Ramos (cell line): Measurements from ENCODE around the gene FBXO2.

ENCODE experiments used
- in situ Hi-C: fragments of 300-500 bp; cut with MboI; formaldehyde crosslinking; loops from one replicate; pipeline ENCODE4 v1.14.3; 2022; ENCODE audit warnings: low sequenced_read_pairs; ENCODE audit not compliant: unreplicated experiment

Gene FBXO2, protein sequence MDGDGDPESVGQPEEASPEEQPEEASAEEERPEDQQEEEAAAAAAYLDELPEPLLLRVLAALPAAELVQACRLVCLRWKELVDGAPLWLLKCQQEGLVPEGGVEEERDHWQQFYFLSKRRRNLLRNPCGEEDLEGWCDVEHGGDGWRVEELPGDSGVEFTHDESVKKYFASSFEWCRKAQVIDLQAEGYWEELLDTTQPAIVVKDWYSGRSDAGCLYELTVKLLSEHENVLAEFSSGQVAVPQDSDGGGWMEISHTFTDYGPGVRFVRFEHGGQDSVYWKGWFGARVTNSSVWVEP

DNA sequence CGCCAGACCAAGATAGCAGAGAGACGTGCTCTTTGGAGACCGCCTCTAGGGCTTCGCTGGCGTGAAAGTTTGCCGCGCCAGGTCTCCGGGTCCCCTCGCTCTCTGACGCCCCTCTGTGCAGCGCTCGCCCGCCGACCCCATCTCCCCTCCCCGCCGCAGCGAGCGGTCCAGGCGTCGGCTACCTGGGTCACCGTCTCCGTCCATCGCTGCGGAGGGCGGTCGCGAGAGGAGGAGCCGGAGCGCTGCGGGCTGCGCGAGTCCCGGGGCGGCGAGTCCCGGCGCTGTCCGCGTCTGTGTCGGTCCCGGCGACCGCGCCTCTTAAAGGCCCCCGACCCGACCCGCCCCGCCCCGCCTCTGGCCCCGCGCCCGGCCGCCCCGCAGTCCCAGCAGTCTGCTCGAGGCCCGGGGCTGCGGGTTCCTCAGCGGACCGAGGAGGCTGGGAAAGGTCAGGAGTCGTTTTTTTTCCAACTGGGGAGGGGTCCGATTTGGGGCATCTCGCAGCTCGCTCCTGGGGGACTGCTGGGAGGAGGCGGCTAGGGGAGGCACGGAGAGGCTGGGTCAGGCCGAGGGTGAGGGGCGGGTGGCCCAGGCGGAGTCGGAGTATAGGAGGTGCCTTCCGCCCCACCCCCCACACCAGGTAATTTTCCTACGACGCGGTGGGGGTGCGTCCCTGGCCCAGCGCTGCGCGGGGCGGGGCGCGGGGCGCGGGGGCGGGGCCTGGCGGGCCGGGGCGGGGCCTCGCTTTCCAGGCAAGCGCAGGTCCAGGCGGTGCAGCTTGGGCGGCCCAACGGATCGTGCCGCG is at the start of gene FBXO2, which contains the start of gene FBXO44:
TSS of gene FBXO2 (minus strand) at position 293 of the 802 bp plus-strand sequence. CDS start at position 204, 89 bp downstream.
TSS of gene FBXO44 (plus strand) at position 741 of the 802 bp plus-strand sequence. CDS start 959 bp downstream, outside the sequence.
- in situ Hi-C loops = no loop called here

DNA sequence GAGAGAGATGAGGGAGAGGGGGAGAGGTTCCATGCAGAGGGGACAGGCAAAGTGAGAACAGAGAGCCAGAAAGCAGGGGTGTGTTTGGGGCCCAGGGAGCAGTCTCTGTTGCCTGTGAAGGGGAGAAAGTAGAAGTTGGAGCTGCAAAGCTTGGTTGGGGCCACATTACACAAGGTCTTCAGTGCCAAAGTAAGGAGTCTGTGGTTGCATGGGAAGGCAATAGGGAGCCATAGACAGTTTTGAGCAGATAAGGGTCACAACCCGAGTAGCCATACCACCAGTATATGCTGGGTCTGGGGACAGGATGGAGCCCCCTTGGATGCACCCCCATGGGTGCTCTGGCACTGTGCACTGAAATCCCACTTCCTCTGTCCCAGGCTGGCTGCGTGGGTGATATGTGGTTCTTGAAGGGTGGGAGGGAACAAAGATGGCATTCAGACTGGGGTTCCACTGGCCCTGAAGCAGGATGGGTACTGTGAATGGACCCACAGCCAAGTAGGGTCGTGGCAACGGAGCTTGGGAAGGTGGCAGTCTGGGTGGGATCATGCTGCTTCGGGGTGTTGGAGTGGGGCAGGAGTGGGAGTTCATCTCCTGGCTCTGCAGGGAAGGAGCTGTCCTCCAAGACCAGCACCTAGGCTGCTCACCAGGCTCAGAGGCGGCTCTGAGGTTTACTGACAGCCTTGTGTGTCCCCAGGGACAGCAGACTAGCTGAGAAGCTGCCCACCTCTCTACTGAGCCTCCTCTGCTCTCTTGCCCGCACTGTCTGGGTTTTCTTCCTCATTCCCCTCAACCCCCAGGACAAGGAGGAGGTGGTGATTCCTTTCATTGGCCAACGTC is 49.3 kb upstream of the FBXO2 start:
- in situ Hi-C loops = no loop called here

DNA sequence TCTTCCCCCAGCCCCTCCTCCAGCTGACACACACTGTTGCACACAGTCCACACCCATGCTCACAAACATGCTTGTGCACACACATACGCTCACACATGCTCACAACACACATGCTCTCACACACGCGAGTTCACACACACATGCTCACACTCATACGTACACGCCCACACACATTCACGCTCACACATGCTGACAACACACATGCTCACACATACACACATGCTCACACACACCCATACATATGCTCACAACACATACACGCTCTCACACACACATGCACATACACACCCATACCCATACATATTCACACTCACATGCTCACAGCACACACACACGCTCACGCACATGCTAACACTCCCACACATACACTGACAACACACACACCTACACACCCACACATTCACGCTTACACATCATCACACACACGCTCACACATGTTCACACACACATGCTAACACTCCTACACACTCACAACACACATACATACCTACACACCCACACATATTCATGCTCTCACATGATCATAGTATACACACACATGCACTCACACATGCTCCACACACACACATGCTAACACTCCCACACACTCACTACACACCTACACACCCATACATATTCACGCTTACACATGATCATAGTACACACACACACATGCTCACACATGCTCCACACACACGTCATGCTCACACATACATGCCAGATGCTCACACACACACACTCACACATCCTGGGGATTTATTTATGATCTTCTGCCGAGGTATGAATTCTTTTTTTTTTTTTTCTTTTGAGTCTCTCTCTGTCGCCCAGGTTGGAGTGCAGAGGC is 48.0 kb upstream of the FBXO2 start:
- in situ Hi-C loops = no loop called here

DNA sequence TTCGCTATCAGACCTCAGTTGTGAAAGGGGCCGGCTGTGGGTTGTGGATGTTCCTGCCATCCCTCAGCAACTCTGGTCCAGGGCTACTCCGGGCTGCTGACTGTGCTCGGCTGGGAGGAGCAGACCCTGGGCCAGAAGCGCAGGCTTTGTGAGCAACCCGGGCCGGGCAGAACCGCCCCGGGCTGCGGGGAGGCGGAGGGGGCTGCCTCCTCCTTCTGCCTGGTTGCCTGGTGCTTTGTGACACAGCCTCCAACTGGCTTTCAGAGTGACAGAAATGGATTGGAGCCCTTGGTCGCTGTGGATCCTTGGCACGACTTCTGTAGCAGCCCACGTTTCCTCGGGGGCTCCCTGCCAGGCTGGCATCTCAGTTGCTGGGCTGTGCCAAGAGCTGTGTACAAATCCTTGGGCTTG is 47.3 kb upstream of the FBXO2 start:
- in situ Hi-C loops = no loop called here

DNA sequence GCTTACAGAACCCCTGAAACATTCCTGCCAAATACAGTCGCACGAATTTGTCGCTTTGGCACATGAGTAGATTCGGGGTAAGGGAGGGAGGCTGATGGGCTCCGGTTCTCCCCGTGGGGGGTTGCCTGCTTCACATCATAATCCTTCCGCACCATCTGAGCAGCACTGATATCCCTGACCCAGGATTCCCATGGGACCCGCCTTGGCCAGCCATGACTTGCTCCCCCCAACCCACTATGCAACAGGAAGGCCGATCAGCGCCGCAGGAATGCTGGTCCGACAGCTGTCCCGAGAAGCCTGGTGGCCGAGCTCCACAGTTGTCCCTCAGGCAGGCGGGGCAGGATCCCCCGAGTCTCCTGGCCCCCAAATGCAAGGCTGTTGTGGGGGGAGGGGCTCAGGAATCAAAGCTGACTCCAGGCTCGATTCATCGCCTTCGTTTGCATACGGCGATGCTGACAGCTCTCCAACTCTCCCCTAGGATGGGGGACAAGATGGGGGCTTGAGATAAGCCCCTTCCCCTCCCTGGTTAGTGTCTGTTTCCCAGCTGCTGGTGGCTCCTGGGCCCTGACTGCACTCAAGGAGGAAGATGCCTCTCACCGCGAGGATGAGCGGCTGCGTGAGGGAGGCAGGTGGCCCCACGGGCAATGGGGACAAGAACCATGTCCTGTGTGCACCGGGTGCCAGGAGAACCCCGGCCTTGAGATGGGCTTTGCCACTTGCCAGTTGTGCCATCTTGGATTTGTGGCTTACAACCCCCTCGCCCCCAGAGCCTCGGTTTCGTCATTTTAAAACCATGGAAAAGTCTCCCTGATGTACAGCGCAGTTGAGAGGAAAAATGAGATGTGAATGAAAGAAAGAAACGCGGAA is 46.6 kb upstream of the FBXO2 start:
- in situ Hi-C loops = no loop called here

DNA sequence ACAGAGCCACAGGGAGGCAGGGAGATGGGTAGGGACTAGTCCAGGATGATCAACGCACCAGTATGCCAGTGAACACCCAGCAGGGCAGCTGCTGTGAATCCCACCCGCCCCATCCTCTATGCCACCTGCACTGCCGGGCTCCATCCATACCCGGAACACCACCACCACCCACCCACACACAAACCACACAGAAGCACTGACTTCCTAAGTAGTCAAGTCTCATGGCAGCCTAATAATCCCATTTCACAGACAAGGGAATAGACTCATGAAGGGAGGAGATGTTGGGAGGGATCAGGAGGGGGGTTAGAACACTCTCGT is 43.6 kb upstream of the FBXO2 start:
- in situ Hi-C loops = no loop called here

DNA sequence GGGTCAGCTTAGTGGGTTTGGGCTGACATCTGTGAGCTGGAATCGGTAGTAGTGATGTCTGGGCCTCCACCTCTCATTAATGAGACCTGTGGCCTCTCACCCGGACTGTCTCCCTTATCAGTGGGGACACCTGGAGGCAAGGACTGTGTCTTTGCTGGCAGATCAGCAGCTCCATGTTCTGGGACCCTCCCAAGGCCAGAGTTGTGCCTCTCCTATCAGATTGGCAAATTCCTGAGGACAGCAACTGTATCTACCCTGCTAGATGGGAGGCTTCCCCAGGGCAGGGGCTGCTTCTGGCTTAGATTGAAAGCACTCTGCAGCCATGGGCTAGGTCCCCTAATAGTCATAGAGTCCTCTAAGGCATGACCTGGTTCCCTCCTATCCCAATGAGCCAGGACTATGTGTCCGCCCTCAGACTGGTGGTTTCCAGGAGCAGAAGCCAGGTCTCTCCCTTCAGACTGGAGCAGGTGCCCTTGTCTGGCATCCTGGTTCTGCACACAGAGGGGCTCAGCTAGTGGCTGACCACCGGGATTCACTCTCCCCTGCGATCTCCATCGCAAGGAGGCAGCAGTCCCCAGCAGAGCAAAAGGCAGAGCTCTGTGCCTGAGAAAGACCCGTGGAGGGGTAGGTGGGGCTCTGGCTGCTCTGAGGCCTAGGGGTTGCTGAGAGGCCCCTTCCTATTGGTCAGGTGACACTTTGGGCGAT is 43.1 kb upstream of the FBXO2 start:
- in situ Hi-C loops = no loop called here

DNA sequence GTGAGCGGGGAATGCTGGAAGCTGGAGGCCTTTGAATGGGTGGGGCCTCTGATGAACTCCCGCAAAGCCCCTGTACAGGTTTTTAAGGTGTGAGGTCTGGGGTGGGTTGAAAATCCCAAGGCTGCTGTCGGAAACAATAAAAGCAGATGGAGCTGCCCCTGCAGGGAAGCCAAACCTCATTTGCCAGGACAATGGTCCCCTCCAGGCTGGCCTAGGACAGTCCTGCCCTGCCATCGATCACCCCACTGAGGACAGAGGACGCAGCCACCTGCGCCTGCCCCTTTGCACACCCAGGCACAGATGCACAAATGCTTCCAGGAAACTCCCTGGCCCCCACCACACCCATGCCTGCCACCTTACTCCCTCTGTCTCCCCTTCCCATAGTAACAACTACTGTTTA is 41.6 kb upstream of the FBXO2 start:
- in situ Hi-C loops = no loop called here

DNA sequence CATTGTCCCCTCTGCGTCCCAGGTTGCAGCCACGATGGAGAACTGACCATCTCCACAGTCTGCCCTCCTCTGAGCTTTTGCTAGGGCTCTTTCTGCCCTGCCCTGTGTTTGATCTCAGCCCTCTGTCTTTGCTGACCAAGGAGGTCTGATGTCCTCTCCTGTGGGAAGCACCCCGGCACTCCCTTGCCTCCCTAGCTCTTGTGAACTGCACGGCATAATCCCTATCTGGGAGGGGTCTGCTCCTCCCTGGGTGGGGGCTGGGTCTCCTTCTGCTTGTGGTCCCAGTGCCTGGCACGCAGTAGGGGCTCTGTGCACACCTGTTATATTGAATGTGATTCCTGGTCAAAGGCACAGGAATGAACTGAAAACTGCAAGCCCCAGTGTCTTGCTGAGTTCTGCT is 39.7 kb upstream of the FBXO2 start:
- in situ Hi-C loops = no loop called here

DNA sequence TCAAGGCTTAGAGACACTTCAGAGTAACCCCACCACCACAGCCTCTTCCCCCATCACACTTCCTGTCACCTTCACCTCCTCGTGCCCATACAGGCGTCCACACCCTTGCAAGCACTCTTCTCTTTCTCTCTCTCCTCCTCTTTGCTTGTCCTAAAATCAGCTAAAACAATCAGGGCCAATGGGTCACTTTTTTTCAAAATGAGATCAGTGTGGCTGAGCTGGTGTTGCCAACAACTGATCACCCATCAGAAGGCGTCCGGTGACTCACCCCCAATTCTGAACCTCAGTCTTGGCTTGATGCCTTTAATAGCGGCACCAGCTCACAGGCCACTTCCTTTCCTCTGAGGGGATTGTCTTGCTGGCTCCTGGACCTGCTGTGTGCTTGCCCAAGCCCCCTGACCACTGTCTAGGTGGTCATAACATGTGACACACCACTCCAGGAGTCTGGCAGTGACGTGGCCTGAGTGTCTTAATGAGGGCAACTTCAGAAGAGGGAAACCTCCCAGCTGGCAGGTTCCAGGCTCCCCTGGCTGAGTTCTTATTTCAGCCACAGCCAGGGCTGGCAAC is 38.9 kb upstream of the FBXO2 start:
- in situ Hi-C loops = no loop called here

DNA sequence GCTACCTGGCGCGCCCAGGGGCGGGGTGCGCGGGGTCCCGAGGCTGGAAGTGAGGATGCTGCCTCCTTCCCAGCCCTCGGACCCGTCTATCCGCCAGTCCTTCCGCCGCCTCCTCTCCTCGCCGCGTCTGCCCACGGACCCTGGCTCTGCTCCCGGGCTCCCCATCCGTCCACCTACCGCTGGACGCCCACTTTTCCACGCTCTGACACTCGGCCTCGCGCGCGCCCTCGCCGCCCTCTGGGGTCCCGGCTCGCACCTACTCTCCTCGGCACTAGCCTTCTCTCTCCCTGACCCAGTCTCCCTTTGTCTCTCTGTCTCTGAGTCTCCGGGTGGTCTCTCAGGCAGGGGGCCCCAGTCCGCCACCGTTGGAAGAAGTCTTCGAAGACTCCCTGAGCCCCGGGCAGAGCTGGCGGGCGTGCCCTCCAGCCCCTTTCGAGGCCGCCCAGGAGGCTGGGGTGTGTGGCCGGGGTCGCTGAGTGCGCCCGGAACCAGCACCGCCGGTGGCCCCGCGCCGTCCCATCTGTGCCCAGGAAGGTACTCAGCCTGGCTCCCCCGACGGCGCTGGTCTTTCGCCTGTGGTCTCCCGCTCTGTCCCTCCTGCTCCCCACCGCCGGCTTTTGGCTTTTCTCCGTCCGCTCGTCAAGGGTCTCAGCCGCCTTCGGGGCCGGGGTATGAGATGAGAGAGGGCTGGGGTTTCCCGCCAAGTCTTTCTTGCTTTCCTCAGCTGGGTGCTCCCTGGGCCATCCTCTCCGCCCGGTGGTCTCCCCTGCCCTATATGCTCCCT is 37.9 kb upstream of the FBXO2 start:
- in situ Hi-C loops = no loop called here

DNA sequence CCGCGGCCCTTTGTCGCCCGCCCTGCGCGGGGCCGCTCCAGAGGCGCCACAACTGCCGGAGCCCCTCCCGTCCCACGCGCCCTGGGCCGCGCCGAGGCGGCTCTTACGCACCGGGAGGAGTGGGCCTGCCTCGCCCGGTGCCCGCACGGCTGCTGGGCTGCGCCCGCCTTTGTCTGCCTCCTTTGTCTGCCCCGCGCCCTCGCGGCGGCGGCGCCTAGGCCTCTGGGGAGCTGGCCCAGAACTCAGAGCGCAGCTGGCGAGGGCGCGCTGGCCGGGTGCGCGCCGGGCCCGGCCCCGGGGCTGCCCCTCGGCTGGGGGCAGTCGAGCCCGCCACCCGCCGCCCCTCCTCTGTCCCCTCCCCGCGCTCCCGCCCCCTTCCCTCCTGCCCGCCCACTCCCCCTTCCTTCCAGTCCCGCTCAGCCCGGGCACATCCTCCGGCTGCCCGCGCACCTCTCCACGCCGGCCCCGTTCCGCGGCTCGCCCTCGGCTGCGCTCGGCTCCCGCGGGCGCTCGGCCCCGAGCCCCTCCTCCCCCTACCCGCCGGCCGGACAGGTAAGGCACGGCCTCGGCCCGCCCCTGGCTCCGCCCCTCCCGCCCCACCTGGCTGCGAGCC is 37.2 kb upstream of the FBXO2 start, which contains the start of gene DRAXIN:
TSS of gene DRAXIN (plus strand) at position 409 of the 613 bp plus-strand sequence. CDS start 14,549 bp downstream, outside the sequence.
- in situ Hi-C loops = no loop called here

DNA sequence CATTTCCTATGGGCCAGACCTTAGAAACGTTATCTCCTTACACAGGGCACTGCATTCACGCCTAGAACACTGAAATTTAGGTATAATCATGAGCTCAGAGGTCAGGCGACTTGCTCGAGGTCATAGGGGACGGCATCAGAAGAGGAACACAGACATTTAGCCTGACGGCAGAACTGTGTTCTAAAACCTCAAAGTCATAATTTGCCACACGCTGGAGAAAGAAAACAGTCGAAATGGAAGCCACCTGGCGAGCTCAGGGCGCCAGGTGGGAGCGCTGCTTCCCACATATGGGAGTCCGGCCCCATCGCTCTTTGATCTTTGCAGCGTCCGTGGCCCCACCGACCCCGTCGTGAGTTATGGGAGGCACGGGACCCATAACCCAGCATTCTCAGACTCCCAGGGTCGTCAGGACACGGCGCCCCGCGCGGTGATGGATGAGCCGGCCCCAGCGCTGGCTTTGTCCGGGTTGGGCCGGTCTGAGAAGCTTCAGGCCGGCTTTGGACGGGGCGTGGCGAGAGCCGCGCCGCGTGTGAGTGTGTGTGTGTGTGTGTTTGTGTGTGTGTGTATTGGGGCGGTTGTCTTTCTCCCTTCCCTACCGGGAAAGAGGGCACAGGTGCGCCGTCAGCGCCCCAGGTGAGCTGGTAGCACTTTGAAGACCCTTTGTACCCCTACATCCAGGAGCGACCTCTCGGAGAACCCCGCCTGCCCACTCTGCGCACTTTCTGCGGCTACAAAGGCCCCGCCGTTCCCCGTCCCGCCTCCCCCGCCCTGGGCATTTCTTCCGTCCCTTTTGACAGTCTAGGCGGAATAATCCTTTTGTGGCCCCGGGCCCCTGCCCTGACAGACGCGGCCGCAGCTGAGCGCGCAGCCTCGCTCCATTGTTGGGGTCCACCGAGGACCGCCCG is 36.4 kb upstream of the FBXO2 start:
- in situ Hi-C loops = no loop called here

DNA sequence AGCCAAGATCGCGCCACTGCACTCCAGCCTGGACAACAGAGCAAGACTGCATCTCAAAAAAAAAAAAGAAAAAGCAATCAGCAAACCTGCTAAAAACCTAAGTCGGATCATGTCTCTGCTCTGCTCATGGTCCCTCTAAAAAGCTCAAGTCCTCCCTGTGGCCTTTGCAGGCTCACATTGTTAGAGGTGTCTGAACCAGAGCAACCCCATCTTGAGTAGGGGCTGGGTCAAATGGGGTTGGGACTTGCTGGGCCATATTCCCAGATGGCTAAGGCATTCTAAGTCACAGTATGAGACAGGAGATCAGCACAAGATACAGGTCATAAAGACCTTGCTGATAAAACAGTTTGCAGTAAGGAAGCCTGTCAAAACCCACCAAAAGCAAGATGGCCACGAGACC is 34.3 kb upstream of the FBXO2 start:
- in situ Hi-C loops = no loop called here

DNA sequence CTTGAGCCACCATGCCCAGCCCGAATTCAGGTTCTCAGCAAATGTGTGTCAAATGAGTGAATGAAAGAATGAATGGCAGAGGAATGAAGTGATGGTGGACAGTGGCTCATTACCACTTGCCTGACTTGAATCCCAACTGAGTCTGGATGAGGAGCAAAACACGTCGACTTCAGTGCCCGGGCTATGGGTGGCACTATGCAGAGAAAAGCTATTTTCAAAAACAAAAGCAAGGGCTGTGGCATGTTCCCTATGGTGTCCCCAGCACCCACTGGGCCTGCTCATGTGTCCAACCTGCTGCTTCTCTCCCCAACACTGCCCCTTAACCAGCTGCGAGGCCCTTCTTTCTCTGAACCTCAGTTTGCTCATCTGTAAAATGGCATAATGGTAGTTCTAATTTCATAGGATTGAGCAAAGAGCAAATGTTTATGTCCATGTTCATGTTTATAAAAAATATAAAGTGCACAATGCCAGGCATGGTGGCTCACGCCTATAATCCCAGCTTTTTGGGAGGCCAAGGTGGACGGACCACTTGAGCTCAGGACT is 31.1 kb upstream of the FBXO2 start:
- in situ Hi-C loops = no loop called here

DNA sequence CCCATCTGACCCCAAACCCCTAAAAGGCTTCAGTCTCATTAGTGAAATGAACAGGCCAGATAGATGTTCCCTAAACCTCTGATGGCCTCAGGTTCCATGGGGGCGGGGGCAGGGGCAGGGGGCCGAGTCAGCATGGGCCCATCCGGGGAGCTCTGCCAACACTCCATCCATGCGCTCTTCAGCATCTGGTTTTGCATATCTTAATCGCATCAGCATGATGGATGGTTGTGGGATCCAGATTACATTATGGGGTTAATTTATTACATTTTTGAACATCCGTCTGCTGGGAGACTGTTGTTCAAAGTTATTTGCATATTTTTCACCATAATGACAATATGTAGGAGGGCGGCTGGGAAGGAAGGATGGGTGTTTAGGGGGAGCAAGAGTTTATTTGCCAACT is 29.8 kb upstream of the FBXO2 start:
- in situ Hi-C loops = no loop called here
